Activated CD4-positive, alpha-beta T cell treated with anti-CD3 and anti-CD28 coated beads, Interleukin-2, amount 50 U/mL, for 16 hours (primary cell): ENCODE measurements around the gene CLUH.
"Not testable (repeated sequence)": the region's sequence is repeated elsewhere in the genome, so short reads cannot be mapped to it uniquely, and the experiment has no call there.

ENCODE experiments used
- DNase-seq: peaks from one replicate; pipeline ENCODE4 v3.0.0-alpha.2; 2020

CLUH gene

DNA sequence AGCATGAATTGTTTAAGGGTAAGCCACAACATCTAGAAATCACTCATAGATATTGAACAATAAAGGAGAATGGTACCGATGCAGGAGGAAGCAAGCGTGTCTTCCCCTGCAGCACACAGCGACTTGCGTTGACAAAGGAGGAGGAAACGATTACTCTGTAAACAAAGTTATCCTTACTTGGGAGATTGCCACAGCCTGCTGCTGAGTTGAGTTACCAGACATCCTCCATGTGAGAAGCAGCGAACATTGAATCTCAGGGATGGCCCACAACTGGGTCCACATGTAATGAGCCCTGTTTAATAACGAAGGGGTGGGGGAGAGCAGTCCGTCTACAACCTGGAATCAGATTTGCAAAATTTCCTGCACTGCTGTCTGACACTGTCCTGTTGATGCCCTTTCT is 27.7 kb downstream of the CLUH start:
- DNase-seq = no peak

DNA sequence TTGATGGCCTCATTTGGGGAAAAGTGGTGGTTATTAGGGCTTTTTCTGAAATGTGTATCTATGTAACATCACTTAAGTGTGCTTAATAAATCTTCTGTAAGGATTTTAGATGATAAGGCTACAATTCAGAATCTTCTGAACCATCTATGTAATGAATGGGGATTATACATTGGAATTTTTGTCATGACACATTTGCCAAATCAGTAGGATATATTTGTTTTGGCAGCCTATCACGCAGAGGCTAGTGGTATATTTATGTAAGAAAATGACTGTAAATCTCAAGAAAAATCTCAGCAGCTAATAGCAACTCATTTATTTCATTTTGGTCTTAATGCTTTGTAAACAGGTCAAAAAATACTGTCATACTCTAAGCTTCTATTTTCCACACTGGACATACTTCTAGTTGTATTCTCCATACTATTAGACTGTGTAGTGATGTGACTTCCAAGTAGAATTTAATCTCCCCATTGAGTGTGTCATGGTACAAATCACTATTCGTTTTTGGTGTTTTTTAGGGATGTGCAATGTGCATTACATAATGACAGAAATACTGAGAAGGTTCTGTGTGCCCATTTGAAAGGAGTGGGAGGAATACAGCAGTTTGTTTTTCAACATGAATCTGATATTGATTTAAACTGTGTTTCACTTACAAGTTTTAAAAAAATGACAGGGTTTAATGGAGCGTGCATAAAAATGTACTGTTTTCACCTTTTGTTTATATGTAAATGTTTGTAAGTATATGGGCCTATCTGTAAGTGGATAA is 29.2 kb downstream of the CLUH start:
- no peak for DNase-seq

DNA sequence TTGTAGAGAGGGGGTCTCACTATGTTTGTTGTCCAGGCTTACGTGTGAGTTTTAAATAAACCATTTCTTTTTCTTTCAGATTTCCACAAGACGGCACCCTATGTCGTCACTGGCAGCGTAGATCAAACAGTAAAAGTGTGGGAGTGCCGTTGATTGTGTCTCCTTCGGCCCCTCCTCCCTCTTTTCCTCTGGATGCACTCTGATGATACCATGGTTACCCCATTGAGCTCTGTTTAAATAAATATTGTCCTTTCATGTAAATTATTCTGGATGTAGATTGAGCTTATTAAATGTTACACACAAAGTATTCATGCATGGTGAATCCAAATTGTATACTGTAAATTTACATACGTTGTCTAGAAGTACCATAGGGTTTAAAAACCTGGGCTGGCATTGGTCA is 29.9 kb downstream of the CLUH start:
- no peak for DNase-seq

DNA sequence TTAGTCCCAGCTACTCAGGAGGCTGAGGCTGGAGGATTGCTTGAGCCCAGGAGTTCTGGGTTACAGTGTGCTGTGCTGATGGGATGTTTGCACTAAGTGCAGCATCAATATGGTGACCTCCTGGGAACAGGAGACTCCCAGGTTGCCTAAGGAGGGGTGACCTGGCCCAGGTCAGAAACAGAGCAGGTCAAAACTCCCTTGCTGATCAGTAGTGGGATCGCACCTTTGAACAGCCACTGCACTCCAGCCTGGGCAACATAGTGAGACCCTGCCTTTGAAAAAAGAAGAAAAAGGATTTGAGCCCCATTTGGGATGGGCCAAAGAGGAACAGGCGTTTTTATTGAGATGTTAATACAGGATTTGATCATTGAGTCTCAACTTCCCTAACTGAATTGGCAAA is 30.6 kb downstream of the CLUH start:
- no peak for DNase-seq

DNA sequence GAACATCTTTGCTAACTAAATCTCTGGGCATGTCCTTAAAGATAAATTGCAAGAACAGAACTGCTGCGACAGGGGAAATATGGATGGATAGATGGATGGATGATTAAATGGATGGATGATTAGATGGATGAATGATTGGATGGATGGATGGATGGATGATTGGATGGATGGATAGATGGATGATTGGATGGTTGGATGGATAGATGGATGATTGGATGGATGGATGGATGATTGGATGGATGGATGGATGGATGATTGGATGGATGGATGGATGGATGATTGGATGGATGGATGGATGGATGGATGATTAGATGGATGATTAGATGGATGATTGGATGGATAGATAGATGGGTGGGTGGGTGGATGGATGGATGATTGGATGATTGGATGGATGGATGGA is 32.3 kb downstream of the CLUH start:
- not testable (repeated sequence) for DNase-seq

DNA sequence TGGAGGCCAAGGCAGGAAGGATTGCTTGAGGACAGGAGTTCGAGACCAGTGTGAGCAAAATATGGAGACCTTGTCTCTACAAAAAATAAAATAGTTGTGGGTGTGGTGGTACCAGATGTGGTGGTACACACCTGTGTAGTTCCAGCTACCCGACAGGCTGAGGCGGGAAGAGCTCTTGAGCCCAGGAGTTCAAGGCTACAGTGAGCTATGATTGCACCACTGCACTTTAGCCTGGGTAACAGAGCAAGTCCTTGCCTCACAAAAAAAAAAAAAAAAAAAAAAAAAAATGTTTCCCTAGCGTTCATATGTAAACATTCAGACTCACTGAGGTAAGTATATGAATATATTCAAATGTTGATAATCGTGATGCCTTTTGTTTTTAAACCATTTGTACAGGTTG is 39.5 kb downstream of the CLUH start:
- no peak for DNase-seq

DNA sequence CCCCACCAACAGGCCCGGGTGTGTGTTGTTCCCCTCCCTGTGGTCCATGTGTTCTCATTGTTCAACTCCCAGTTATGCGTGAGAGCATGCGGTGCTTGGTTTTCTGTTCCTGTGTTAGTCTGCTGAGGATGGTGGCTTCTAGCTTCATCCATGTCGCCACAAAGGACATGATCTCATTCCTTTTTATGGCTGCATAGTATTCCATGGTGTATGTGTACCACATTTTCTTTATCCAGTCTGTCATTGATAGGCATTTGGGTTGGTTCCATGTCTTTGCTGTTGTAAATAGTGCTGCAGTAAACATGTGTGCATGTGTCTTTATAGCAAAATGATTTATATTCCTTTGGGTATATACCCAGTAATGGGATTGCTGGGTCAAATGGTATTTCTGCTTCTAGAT is 51.2 kb downstream of the CLUH start:
- DNase-seq = not testable (repeated sequence)

DNA sequence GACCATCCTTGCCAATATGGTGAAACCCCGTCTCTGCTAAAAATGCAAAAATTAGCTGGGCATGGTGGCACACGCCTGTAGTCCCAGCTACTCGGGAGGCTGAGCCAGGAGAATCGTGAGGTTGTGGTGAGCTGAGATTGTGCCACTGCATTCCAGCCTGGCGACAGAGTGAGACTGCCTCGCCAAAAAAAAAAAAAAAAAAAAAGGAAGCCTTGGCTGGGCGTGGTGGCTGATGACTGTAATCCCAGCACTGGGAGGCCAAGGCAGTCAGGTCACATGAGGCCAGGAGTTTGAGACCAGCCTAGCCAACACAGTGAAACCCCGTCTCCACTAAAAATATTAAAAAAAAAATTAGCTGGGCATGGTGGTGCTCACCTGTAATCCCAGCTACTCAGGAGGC is 52.2 kb downstream of the CLUH start:
- DNase-seq = not testable (repeated sequence)

DNA sequence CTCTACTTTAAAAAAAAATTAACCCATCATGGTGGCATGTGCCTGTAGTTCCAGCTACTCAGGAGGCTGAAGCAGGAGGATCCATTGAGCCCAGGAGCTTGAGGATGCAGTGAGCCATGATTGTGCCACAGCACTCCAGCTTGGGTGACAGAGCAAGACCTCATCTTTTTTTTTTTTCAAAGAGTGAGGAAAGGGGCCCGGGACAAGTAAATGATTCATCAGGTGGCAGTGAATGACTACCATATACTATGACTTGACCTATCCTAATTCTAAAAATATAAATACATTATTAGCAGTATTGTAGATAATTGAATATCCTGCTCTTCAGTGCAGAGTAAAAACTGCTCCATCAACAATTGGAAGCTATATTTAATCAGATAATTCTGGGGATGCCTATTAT is 55.3 kb downstream of the CLUH start:
- DNase-seq = no peak

DNA sequence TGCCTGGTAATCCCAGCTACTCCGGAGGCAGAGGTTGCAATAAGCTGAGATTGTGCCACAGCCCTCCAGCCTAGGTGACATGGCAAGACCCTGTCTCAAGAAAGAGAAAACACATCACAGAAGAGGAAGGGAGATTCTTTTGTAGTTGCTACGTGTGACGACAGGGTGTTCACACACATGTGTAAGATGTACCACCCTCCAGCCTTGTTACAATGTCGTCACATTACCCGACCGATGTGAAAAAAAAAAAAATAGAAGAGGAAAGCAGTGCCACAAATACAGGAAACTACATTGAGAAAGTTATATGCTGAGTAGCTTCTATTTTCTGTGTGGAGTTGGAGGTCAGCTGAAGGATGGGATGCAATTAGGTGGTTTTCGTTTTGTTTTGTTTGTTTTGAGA is 56.0 kb downstream of the CLUH start:
- no peak for DNase-seq

DNA sequence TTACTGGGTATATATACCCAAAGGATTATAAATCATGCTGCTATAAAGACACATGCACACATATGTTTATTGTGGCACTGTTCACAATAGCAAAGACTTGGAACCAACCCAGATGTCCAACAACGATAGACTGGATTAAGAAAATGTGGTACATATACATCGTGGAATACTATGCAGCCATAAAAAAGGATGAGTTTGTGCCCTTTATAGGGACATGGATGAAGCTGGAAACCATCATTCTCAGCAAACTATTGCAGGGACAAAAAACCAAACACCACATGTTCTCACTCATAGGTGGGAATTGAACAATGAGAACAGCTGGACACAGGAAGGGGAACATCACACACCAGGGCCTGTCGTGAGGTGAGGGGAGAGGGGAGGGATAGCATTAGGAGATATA is 58.7 kb downstream of the CLUH start:
- not testable (repeated sequence) for DNase-seq

DNA sequence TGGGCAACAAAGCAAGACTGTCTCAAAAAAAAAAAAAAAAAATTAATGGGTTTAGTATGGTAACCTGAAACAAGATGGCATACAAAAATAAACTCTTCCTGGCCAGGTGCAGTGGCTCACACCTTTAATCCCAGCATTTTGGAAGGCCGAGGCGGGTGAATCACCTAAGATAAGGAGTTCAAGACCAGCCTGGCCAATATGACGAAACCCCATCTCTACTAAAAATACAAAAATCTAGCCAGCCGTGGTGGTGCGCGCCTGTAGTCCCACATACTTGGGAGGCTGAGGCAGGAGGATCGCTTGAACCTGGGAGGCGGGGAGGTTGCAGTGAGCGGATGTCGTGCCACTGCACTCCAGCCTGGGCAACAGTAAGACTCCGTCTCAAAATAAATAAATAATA is 62.4 kb downstream of the CLUH start:
- DNase-seq = no peak

DNA sequence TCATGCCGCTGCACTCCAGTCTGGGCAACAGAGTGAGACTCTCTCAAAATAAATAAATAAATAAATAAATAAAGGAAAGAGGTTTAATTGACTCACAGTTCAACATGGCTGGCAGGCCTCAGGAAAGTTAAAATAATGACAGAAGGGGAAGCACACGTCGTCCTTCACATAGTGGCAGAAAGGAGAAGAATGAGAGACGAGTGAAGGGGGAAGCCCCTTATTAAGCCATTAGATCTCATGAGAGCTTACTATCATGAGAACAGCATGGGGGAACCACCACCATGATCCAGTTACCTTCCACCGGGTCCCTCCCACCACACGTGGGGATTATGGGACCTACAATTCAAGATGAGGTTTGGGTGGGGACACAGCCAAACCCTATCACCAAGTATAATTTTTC is 63.6 kb downstream of the CLUH start:
- no peak for DNase-seq

DNA sequence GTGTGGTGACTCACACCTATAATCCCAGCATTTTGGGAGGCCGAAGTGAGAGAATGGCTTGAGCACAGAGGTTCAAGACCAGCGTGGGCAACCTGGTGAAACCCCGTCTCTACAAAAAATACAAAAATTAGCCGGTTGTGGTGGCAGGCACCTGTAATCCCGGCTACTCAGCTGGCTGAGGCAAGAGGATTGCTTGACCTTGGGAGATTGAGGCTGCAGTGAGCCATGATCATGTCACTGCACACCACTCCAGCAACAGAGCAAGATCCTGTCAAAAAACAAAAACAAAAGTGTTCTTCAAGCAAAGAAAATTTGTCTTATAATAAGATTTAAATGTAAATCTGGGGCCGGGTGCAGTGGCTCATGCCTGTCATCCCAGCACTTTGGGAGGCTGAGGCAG is 66.6 kb downstream of the CLUH start:
- no peak for DNase-seq
